22Rv1 (cell line): ENCODE measurements around the gene EIF2S3.

Experiments
- CTCF ChIP-seq: fragments of 450-650 bp; IDR thresholded peaks from 2 replicates; pipeline ENCODE4 v1.5.1; 2017; ENCODE audit warnings: mild to moderate bottlenecking
- ZFX ChIP-seq: fragments of 450-650 bp; IDR thresholded peaks from 2 replicates; pipeline ENCODE4 v1.6.1; 2017; ENCODE audit warnings: antibody characterized with exemption, borderline replicate concordance

DNA sequence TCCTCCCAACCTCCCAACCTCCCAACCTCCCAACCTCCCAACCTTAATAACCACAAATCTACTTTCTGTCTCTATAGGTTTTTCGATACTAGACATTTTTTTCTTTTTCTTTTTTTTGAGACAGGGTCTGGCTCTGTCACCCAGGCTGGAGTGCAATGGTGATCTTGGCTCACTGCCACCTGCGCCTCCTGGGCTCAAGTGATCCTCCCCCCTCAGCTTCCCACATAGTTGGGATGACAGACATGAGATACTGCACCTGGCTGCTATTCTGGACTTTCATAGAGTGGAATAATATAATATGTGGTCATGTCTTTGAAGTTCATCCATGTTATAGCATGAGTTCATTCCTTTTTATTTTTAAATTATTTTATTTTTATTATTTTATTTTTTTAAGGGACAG is 55.3 kb downstream of the EIF2S3 start:
- TF ChIP-seq CTCF, result no peak
- no peak for TF ChIP-seq ZFX
